GM20000 (cell line): ENCODE measurements around the gene EHMT2.

Source experiments
- DNase-seq: peaks from one replicate; pipeline ENCODE4 v3.0.0; 2012; ENCODE audit warnings: low spot score
- CTCF ChIP-seq: IDR thresholded peaks from 2 replicates; pipeline ENCODE4 v1.5.1; 2012; ENCODE audit warnings: mild to moderate bottlenecking, control low read depth; ENCODE audit errors: extremely low read depth, missing control alignments

Gene EHMT2

GRCh38 chr6:31927242-31927862, 29.9 kb upstream of the EHMT2 start, which contains the start of gene C2:
C2 (plus strand) TSS chr6:31927717; CDS start chr6:31927753, 36 bp downstream.
- no peak for DNase-seq
- TF ChIP-seq CTCF: no peak

- no peak for DNase-seq
- TF ChIP-seq CTCF: peak; percentile 15
Observed at GRCh38 chr6:31922942-31923341, 25.4 kb upstream of the EHMT2 start.

- no peak for TF ChIP-seq CTCF
- DNase-seq: no peak
Observed at GRCh38 chr6:31920811-31921210, 23.3 kb upstream of the EHMT2 start.

- no peak for DNase-seq
Observed at GRCh38 chr6:31919624-31920303, 22.3 kb upstream of the EHMT2 start.

GRCh38 chr6:31918069-31918720, 20.7 kb upstream of the EHMT2 start:
- no peak for DNase-seq

More at GRCh38 chr6:31919624-31920303, 22.3 kb upstream of the EHMT2 start:
- TF ChIP-seq CTCF: no peak

GRCh38 chr6:31915756-31916155, 18.3 kb upstream of the EHMT2 start:
- TF ChIP-seq CTCF: no peak
- no peak for DNase-seq

More at GRCh38 chr6:31918069-31918720, 20.7 kb upstream of the EHMT2 start:
- no peak for TF ChIP-seq CTCF

GRCh38 chr6:31915351-31915750, 17.9 kb upstream of the EHMT2 start:
- no peak for DNase-seq
- no peak for TF ChIP-seq CTCF
